Stimulated activated CD8-positive, alpha-beta memory T cell treated with anti-CD3 and anti-CD28 coated beads, Interleukin-7, amount 100 ng/mL, for 1 hour (primary cell): Measurements from ENCODE around the gene A3GALT2.
"Not testable (repeated sequence)": the region's sequence is repeated elsewhere in the genome, so short reads cannot be mapped to it uniquely, and the experiment has no call there.

Source experiments
- DNase-seq, 2 donors: peaks; one replicate each; pipeline ENCODE4 v3.0.0-alpha.2; 2020; ENCODE audit warnings: low read depth in 2 of 2

A3GALT2 gene

DNA sequence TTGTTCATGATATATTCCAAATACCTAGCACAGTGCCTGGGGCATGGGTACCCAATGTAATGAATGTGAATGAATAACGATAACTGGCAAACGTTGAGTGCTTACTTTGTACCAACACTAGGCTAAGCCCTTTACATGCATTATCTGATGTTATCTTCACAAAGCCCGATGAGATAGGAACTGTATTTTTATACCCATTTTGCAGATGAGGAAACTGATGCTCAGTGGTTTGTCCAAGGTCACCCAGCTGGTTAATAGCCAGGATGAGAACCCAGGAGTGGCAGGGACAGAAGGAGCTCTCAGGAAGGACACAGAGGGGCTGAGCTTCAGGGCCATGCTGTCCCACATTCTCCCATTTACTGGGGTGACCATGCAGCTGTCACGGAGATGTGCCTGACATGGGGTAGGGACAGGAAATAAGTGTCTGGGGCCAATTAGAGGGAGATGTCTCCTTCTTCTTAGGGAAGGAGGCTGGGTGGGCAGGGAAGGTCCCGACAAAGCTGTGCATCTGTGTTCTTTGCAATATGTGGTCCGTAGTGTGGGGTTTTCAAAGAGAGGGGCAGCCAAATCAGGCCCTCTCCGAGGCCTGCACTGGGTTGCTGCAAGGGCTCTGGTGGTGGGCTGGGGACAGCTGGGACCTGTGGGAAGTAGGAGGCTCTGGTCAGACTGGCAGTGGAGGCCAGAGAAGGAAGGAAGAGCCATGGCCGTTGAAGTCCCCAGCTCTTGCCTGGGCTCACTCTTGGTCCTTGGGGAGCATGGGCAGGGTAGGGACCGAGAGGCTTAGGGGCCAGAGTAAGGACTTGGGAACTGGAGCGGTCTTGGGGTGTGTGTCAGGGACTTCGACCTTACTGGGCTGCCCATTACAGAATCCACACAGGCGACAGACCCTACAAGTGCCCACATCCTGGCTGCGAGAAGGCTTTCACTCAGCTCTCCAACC, 26.6 kb downstream of the A3GALT2 start:
- DNase-seq = no peak

DNA sequence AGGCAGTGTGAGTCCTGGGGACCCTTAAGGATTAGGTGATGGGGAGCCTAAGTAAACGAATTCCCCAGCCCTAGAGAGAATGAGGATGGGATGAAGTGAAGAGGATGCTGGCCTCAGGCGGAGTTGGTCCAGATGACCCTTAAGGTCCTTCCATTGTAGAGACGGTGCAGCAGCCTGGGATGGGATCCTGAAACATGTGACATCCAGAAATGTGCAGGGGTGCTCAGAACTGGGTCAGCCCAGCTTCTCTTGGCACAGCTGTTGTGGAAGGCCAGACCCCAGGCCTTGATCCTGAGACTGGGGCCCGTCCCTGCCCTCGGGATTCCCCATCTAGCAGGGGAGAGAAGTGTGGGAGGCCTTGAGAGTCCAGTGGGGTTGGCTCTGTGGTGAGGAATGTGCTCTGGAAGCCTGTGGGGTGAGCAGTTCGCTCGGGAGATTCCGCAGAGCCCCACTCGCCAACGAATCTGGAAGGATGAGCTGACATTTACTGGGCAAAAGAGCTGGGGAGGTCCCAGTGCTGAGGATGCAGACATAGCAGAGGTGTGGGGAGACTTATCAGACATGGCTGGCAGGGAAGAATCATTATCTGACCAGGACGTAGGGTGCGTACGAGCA, 28.1 kb downstream of the A3GALT2 start:
- no peak for DNase-seq

GRCh38 chr1:33290615-33291014, 30.3 kb downstream of the A3GALT2 start:
- not testable (repeated sequence) for DNase-seq

DNA sequence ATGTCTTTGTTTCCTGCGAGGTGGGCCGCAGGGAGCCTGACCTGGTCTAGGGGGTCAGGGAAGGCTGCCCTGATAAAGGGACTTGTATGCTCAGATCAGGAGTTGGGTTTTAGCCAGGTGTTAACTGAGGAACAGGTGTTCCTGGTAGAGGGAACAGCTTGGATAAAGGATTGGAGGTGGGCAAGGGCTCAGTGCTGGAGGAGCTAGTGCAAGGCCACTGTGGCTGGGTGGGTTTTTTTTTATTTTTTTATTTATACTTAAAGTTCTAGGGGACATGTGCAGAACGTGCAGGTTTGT, 31.1 kb downstream of the A3GALT2 start:
- DNase-seq = no peak

- no peak for DNase-seq
Observed at GRCh38 chr1:33288976-33289857, 31.7 kb downstream of the A3GALT2 start.

GRCh38 chr1:33287317-33287716, 33.6 kb downstream of the A3GALT2 start:
- no peak for DNase-seq

DNA sequence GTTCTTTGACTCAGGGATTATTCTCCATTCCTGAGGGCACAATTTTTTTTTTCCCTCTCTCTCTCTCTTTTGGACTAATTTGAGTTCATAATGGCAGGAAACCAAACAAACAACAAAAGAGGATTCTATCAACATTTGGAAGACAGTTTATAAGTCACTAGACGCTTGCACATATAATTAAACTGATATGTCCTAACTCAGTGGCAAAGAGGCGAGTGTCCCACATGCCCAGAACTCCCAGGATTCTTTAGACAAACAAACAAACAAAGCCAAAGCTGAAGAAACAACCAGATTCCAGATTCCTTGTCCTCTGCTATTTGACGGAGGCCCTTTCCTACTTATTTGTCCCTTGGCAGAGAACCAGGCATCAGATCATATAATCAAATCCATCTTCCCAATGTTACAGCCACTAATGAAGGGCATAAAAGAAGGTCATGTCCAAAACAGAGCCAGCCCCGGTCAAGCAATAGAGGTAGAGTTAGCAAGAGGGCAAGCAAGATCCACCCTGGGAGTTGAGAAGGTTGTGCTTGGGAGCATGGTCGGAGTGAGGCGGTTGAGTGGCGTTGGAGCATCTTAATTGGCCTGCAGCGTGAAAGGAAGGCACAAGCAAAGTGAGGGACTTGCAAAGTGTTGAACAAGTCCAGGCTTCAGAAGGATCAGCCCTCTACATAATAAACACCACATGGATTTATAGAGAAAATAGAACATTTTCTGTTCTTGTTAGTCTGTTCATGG, 34.3 kb downstream of the A3GALT2 start:
- no peak for DNase-seq

- no peak for DNase-seq
Observed at GRCh38 chr1:33284049-33284448, 36.8 kb downstream of the A3GALT2 start.

DNA sequence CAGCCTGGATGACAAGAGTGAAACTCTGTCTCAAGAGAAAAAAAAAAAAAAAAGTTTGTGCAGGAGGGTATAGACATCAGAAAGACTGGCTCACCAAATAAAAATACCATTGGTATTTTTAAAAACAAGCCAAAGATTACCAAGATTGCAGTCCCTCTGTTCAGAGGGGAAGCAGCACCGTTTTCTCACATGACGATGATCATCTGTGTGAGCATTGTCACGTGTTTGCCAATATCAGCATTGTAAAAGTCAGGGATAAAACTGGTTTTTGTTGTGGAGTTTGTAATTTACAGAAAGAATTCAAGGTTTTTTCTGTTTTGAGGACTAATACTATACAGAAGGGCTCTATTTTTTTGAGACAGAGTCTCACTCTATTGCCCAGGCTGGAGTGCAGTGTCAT, 38.1 kb downstream of the A3GALT2 start:
- DNase-seq = no peak

DNA sequence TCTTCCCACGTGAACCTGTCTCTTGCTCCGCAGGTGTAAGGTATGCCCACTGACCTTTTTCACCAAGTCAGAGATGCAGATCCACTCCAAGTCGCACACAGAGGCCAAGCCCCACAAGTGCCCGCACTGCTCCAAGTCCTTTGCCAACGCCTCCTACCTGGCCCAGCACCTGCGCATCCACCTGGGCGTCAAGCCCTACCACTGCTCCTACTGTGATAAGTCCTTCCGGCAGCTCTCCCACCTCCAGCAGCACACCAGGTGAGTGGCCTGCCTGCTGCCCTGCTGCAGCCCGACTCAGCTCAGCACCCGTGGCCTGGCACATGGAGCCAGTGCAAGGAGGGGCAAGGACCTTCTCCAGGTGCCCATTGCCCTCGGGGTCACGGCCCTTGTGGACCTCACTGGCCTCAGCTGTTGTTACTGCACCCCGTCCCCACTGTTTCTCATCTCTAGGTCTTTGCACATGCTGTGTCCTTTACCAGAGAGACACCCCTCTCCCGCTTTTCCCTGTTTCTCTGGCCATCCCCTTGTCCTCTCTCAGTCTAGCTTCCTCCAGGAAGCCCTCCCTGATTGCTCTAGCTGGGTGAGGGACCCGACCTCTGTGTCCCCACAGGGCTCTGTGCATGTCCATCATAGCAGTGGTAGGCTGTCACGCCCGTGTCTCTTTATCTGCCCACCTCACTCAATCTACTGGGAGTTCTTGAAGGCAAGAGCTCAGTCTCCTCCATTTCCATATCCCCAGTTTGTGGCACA, 39.2 kb downstream of the A3GALT2 start:
- DNase-seq = no peak

- DNase-seq = no peak
Observed at GRCh38 chr1:33280091-33280661, 40.7 kb downstream of the A3GALT2 start.

- no peak for DNase-seq
Observed at GRCh38 chr1:33277488-33278084, 43.3 kb downstream of the A3GALT2 start.

GRCh38 chr1:33276573-33277298, 44.2 kb downstream of the A3GALT2 start:
- no peak for DNase-seq

DNA sequence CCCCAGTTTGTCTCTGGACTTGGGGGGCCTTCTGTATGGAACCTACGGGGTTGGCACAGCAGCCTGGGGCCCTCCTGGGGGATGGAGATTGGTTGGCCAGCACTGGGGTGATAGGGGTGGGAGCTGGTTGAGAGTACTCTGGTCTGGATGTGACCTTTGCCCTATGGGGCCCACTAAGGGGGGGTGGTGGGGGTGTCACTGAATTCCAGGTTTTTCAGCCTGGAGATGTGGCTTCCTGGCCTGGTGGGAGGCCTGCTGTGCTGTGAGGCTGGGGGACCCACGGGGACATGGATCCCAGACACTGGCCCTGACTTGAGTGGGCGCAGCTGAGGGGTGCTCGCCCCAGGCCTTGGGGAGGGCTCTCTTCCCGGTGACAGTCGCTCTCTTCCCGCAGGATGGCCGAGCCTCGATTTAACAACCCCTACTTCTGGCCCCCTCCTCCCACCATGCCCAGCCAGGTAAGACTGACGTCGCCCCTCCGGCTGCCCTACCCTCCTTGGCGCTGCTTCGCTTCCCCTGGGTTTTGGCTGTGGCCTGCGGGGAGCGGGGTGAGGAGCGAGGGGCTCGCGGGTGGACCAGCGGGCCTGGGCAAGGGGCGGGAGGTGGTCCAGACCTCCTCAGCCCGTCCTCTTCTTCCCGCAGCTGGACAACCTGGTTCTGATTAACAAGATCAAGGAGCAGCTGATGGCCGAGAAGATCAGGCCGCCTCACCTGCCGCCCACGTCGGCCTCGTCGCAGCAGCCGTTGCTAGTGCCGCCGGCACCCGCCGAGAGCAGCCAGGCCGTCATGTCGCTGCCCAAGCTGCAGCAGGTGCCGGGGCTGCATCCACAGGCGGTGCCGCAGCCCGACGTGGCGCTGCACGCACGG, 45.0 kb downstream of the A3GALT2 start:
- DNase-seq = no peak

GRCh38 chr1:33275195-33275594, 45.7 kb downstream of the A3GALT2 start:
- DNase-seq = no peak

DNA sequence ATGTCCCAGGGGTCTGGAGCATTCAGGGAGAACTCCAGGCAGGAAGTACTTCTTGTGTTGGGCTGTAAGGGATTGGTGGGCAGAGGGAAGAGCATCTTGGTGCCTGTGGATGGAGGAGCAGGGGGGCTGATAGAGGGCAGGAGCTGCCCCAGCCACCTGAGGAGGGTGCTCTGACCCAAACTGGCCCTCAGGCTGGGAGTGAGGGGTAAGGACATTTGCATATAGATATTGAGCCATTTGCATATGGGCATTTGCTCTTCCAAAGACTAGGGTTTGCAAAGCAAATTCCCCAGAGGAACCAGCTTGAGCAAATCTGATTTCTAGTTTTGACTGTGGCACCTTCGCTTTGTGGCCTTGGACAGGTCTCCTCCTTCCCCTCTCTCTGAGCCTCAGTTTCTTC, 46.5 kb downstream of the A3GALT2 start:
- DNase-seq = no peak

DNA sequence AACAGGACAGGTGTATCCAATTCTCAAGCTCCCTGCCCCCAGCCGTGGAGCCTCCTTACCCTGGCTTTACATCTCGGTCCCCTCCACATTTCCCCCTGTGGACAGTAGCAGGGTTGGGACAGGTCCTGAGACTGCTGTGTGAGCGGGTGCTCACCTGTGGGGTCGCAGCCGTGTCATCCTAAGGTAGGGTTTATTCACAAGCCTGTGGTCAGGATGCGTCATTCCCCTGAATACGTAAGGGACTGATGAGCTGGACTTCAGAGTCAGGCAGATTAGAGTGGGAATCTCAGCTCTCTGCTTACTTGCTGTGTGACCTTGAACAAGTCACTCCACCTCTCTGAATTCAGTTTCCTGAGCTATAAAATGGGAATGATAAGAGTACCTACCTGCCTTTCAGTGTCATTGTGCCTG, 46.9 kb downstream of the A3GALT2 start:
- no peak for DNase-seq

DNA sequence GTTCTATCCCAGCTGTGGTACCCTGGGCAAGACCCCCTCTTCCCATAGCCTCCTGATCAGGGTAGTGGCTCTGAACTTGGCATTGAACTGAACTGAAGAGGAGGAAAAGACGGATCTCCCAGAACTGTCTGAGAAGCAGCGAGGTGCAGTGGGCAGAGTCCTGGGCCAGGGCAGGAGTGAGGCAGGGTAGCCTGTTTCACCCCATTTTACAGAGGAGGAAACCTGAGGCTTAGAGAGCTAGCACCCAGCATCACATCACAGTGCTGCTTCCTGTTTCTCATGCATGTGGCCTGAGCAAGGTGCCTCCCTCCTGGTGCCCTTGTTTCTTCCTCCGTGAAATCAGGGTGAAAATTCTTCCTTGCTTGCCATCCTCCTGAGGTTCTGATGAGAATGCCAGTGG, 47.5 kb downstream of the A3GALT2 start:
- no peak for DNase-seq

DNA sequence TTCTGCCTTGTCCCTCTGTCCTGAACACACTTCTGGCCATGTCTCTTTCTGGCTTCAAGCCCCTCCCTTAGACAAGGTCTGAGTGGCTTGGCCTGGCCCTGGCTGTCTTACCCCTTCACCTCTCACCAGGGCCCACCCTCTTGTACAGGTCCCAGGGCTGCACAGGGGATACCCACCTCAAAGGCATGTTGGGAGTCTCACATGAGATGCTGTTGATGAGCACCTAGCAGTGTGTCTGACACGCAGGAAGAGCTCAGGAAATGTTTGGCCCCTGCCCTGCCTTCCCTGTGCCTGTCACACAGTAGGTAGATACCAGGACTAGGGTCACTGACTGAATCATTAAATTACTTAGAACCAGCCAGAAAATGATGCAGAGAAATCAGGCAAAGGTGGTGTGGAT, 48.0 kb downstream of the A3GALT2 start:
- no peak for DNase-seq
